SK-N-MC (cell line): Measurements from ENCODE around the gene SLC51A.

Source experiments
- FOXP2 ChIP-seq: optimal IDR thresholded peaks from 2 replicates; pipeline ENCODE3; 2011; ENCODE audit warnings: mild to moderate bottlenecking, moderate library complexity; ENCODE audit not compliant: insufficient read depth; ENCODE audit errors: extremely low read length, control extremely low read depth
- POLR2AphosphoS5 ChIP-seq: IDR thresholded peaks from 2 replicates; pipeline ENCODE4 v1.6.1; 2012; ENCODE audit warnings: mild to moderate bottlenecking, low read depth, low read length, borderline replicate concordance

DNA sequence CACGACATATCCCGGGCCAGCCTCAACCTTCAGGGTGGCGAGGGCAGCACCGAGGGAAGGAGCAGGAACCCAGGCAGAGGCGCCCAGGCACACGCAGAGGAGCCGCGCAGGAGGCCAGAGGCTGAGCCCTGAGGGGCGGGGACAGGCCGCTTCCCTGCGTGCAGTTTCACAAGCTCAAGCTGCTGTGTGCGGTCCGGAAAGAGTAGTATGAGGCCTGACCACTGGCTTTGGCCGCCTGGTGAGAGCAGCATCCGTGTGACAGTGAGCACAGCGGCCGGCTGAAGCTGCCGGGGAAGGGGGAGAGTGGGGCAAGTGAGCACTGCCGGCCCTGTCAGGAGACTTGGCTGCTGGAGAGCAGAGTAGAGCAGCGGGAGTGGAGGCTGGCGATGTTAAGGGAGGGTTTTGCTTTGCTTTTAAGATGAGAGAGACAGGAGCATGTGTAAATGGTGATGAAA, 13.8 kb upstream of the SLC51A start:
- no peak for TF ChIP-seq POLR2AphosphoS5
- no peak for TF ChIP-seq FOXP2
